GM23338 (cell line): ENCODE data around the gene CERS5. TPM values are rescaled to one million over a fixed set of nuclear protein-coding genes. Genes with fewer than 3 reads are reported as not detected.

ENCODE experiments used
- ATAC-seq: fragments of 200-7000 bp; cut with Tn5 transposase; 3 replicates; pipeline ENCODE4 v1.9.1; 2020
- DNase-seq: peaks from one replicate; pipeline ENCODE4 v3.0.0-alpha.2; 2015; ENCODE audit warnings: low spot score
- H2AFZ ChIP-seq: fragments of 200-600 bp; sonication (generic); 2 replicates; pipeline ENCODE4 v1.8.0; 2016; ENCODE audit warnings: antibody characterized with exemption, mild to moderate bottlenecking, moderate library complexity
- H3F3A ChIP-seq: fragments of 200-600 bp; sonication (generic); replicated peaks from 2 replicates; pipeline ENCODE4 v1.8.0; 2017; ENCODE audit warnings: antibody characterized with exemption, mixed run types, low read depth
- H3K27ac ChIP-seq: fragments of 200-600 bp; sonication (generic); 2 replicates; pipeline ENCODE4 v1.6.1; 2016; ENCODE audit warnings: low read depth
- H3K27me3 ChIP-seq: fragments of 200-600 bp; sonication (generic); 2 replicates; pipeline ENCODE4 v1.8.0; 2016; ENCODE audit warnings: mild to moderate bottlenecking, mixed run types, moderate library complexity; ENCODE audit not compliant: insufficient read depth
- H3K36me3 ChIP-seq: fragments of 200-600 bp; sonication (generic); 2 replicates; pipeline ENCODE4 v1.8.0; 2016; ENCODE audit warnings: mild to moderate bottlenecking; ENCODE audit not compliant: insufficient read depth
- H3K4me1 ChIP-seq: fragments of 200-600 bp; sonication (generic); 2 replicates; pipeline ENCODE4 v1.8.0; 2016; ENCODE audit warnings: mild to moderate bottlenecking, moderate library complexity; ENCODE audit not compliant: insufficient read depth
- H3K4me2 ChIP-seq: fragments of 200-600 bp; sonication (generic); 2 replicates; pipeline ENCODE4 v1.7.1; 2017; ENCODE audit warnings: mixed run types
- H3K4me3 ChIP-seq: fragments of 200-600 bp; sonication (generic); 2 replicates; pipeline ENCODE4 v1.6.1; 2016; ENCODE audit warnings: mixed run types
- H3K79me2 ChIP-seq: fragments of 200-600 bp; sonication (generic); replicated peaks from 2 replicates; pipeline ENCODE4 v1.8.0; 2017; ENCODE audit warnings: mild to moderate bottlenecking; ENCODE audit not compliant: insufficient read depth
- H3K9me2 ChIP-seq: fragments of 200-600 bp; sonication (generic); 2 replicates; pipeline ENCODE4 v1.8.0; 2017; ENCODE audit not compliant: insufficient read depth
- H4K20me1 ChIP-seq: fragments of 200-600 bp; sonication (generic); replicated peaks from 2 replicates; pipeline ENCODE4 v1.8.0; 2017; ENCODE audit warnings: mild to moderate bottlenecking; ENCODE audit not compliant: insufficient read depth
- H3K27ac Mint-ChIP-seq: 2 replicates; pipeline ENCODE4 v1.8.0; 2020; ENCODE audit warnings: inconsistent platforms, mild to moderate bottlenecking, moderate library complexity, mixed read lengths
- H3K27me3 Mint-ChIP-seq: 3 replicates; pipeline ENCODE4 v1.8.0; 2022; ENCODE audit warnings: low read depth, mild to moderate bottlenecking, moderate library complexity, mixed read lengths, inconsistent platforms; ENCODE audit not compliant: insufficient read depth, poor library complexity
- H3K36me3 Mint-ChIP-seq: 3 replicates; pipeline ENCODE4 v1.8.0; 2021; ENCODE audit warnings: low read depth, mild to moderate bottlenecking, inconsistent platforms, moderate library complexity, mixed read lengths
- H3K4me1 Mint-ChIP-seq: 3 replicates; pipeline ENCODE4 v1.8.0; 2020; ENCODE audit warnings: mild to moderate bottlenecking, inconsistent platforms, mixed read lengths
- H3K4me3 Mint-ChIP-seq: 3 replicates; pipeline ENCODE4 v1.8.0; 2021; ENCODE audit warnings: moderate library complexity, mild to moderate bottlenecking, inconsistent platforms, mixed read lengths
- H3K9me3 Mint-ChIP-seq: 3 replicates; pipeline ENCODE4 v1.8.0; 2020; ENCODE audit warnings: moderate library complexity, mild to moderate bottlenecking, inconsistent platforms, mixed read lengths
- CREB1 ChIP-seq: fragments of 250-450 bp; sonication (Bioruptor Pico); IDR thresholded peaks from 2 replicates; pipeline ENCODE4 v1.5.0; 2020; ENCODE audit warnings: low read depth, mild to moderate bottlenecking, moderate library complexity
- CTCF ChIP-seq, 2 experiments: fragments of 200-600 bp in 1 of 2; sonication (generic) in 1 of 2; conservative IDR thresholded peaks; 2 replicates each; pipeline versions ENCODE4 v1.5.1 to v1.6.1; 2016 to 2017; ENCODE audit warnings: antibody characterized with exemption in 2 of 2, low read depth in 2 of 2, mild to moderate bottlenecking in 2 of 2, moderate library complexity in 1 of 2
- ETS1 ChIP-seq: IDR thresholded peaks from 2 replicates; pipeline ENCODE4 v1.6.1; 2016; ENCODE audit warnings: antibody characterized with exemption
- EZH2 ChIP-seq: fragments of 200-600 bp; sonication (generic); IDR thresholded peaks from one replicate; pipeline ENCODE4 v1.8.0; 2017; ENCODE audit warnings: antibody characterized with exemption, mild to moderate bottlenecking, low read depth; ENCODE audit not compliant: unreplicated experiment
- EZH2phosphoT487 ChIP-seq: fragments of 200-600 bp; sonication (generic); IDR thresholded peaks from one replicate; pipeline ENCODE4 v1.8.1; 2018; ENCODE audit warnings: antibody characterized with exemption; ENCODE audit not compliant: unreplicated experiment
- JUNB ChIP-seq: IDR thresholded peaks from one replicate; pipeline ENCODE4 v1.6.1; 2016; ENCODE audit warnings: antibody characterized with exemption; ENCODE audit not compliant: unreplicated experiment
- NANOG ChIP-seq: IDR thresholded peaks from 2 replicates; pipeline ENCODE4 v1.6.1; 2016; ENCODE audit warnings: antibody characterized with exemption, borderline replicate concordance
- POLR2AphosphoS5 ChIP-seq: IDR thresholded peaks from 2 replicates; pipeline ENCODE4 v1.6.1; 2016; ENCODE audit warnings: antibody characterized with exemption, low read depth
- REST ChIP-seq: IDR thresholded peaks from one replicate; pipeline ENCODE4 v1.6.1; 2018; ENCODE audit warnings: antibody characterized with exemption; ENCODE audit not compliant: unreplicated experiment
- STAT1 ChIP-seq: IDR thresholded peaks from one replicate; pipeline ENCODE4 v1.6.1; 2016; ENCODE audit warnings: antibody characterized with exemption; ENCODE audit not compliant: unreplicated experiment
- ZNF114 ChIP-seq: fragments of 250-450 bp; sonication (Bioruptor Pico); IDR thresholded peaks from 2 replicates; pipeline ENCODE4 v1.5.0; 2020; ENCODE audit warnings: mild to moderate bottlenecking, moderate library complexity
- ZNF331 ChIP-seq: fragments of 250-450 bp; sonication (Bioruptor Pico); IDR thresholded peaks from 2 replicates; pipeline ENCODE4 v1.5.0; 2020; ENCODE audit warnings: low read depth, mild to moderate bottlenecking, moderate library complexity
- ZNF462 ChIP-seq: fragments of 250-450 bp; sonication (Bioruptor Pico); IDR thresholded peaks from 2 replicates; pipeline ENCODE4 v1.5.0; 2020; ENCODE audit warnings: mild to moderate bottlenecking, moderate library complexity
- polyA plus RNA-seq: library from polyadenylated mRNA; unstranded; fragments of >200 nt; fragmentation: Nextera tagmentation; extraction: Ambion mirVana; gene quantifications from 2 replicates; pipeline ENCODE4 v1.2.1, GENCODE V29; 2016
- total RNA-seq: library from RNA; depleted of rRNA; stranded (reverse); fragments of >200 nt; shearing (Covaris generic); gene quantifications from 2 replicates; pipeline ENCODE4 v1.2.3, GENCODE V29; 2014

The CERS5 gene
- total and polyA plus RNA-seq, 2 experiments from 2014 or later: 42.7 to 56.5 TPM

- Histone ChIP-seq H3K9me2 (no peaks in the 10 kb centered on the region), H4K20me1 (peaks cover 5% of the 10 kb centered on the region; the same call in 1 of the 2 replicates), H3K4me3 (no peak overlapping the region), H3F3A (no peaks in the 10 kb centered on the region), H3K36me3 (no peaks in the 10 kb centered on the region), H3K4me2 (no peak overlapping the region), H2AFZ (no peak overlapping the region), H3K79me2 (0 out of 2 replicates have a peak, but pooled peaks cover 4% of the 10 kb centered on the region), H3K4me1 (no peaks in the 10 kb centered on the region), H3K27ac (no peak overlapping the region), H3K27me3 (no peaks in the 10 kb centered on the region)
- Mint-ChIP-seq H3K36me3 (no peaks in the 10 kb centered on the region; the same call in 2 of the 3 replicates), H3K27ac (no peak overlapping the region), H3K27me3 (no peaks in the 10 kb centered on the region), H3K9me3 (no peaks in the 10 kb centered on the region), H3K4me1 (no peaks in the 10 kb centered on the region), H3K4me3 (no peak overlapping the region)
- ATAC-seq: no peak
- TF ChIP-seq STAT1 (no peak), EZH2phosphoT487 (no peak), ETS1 (no peak), ZNF331 (CRISPR knock-in tag) (no peak), CTCF (conservative IDR thresholded peaks at IDR 0.05; ENCODE audit: low read depth in 2 of 2) (no peak), NANOG (no peak), REST (no peak), CREB1 (CRISPR knock-in tag) (no peak), ZNF462 (CRISPR knock-in tag) (no peak), EZH2 (no peak), JUNB (no peak), ZNF114 (no peak), POLR2AphosphoS5 (no peak)
- no peak for DNase-seq
These were observed 45.5 kb downstream of the CERS5 start for GRCh38 chr12:50121641-50122040.
